ENCODE results near the gene PDE6D. TPM values are rescaled to one million over a fixed set of nuclear protein-coding genes. Genes with fewer than 3 reads are reported as not detected.
"Not testable (repeated sequence)": the region's sequence is repeated elsewhere in the genome, so short reads cannot be mapped to it uniquely, and the experiment has no call there.

PDE6D gene
- polyA plus RNA-seq, 5 donors: 23.1 to 28.8 (median 28.3) TPM

DNA sequence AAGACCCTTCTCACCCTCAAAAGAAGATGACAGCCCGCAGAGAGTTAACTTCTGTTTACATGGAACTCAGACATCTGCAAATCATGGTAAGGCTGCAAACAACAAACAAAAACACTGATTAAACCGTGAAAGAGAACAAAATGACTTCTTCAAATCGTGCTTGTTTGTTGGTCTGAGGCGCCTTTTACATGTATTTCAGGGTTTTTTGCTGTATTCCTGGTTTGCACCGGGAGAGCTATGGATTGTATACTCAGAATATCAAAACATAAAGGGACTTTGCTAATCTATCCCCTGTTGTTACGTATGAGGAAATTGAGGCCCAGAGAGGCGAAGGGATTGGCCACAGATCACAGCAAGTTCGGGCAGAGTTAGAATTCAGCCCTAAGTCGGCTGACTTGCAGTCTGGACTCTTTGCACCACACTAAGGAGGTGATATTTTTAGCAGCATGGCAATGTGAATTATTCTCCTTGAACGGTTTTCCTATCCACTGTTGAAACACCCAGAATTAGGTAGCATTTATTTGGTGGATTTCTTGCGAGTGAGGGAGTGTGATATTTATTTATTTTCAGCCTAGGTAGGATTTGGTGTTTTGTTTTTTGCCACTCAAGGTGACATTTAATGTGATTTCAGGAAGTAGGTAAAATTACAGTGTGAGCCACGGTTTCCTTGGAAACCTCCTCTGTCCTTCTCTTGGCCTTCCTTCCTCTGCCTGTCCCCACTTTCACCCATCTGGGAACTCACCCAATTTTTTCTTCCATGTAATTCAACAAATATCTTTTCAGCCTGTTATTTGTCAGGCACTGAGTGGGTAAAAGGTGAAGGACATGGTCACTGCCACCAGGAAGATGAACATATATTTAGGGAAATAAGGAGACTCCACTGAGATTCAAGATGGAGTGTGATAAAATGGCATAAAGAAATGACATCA lies 980 bp upstream of the PDE6D start:
- DNase-seq: peak; percentile 14 to 30

GRCh38 chr2:231780123-231780908 lies 766 bp downstream of the PDE6D start:
- DNase-seq: no peak

GRCh38 chr2:231769170-231770136 lies 11.6 kb downstream of the PDE6D start:
- no peak for DNase-seq

- DNase-seq: no peak
Measured at GRCh38 chr2:231765496-231765929, 15.6 kb downstream of the PDE6D start.

GRCh38 chr2:231764760-231765159 lies 16.3 kb downstream of the PDE6D start:
- DNase-seq: no peak

GRCh38 chr2:231764124-231764523 lies 17.0 kb downstream of the PDE6D start:
- no peak for DNase-seq

GRCh38 chr2:231761735-231762134 lies 19.3 kb downstream of the PDE6D start:
- DNase-seq: no peak

GRCh38 chr2:231752061-231752460 lies 29.0 kb downstream of the PDE6D start:
- DNase-seq: no peak

DNA sequence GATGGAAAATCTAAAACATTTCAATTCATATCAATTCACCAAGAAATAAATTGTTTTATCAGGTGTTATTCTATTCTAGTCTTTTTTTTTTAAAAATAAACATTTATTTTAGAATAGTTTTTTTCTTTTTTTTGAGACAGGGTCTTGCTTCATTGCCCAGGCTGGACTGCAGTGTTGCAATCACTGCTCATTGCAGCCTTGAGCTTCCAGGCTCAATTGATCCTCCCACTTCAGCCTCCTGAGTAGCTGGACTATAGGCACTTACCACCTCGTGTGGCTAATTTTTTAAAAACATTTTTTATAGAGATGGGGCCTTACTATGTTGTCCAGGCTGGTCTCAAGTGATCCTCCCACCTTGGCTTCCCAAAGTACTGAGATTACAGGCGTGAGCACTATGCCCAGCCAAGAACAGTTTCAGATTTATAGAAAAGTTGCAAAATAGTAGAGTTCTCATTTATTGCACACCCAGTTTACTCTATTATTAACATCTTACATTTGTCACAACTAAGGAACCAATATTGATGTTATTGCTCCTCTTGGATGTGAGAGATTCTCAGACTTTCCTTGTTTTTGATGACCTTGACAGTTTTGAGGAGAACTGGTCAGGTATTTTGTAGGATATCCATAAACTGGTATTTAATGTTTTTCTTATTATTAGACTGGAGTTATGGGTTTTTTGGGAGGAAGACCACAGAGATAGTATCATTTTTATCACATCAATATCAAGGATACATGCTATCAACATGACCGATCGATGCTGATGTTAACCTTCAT lies 29.9 kb downstream of the PDE6D start:
- no peak for DNase-seq

GRCh38 chr2:231749016-231749415 lies 32.1 kb downstream of the PDE6D start:
- DNase-seq: not testable (repeated sequence)

GRCh38 chr2:231748153-231748896 lies 32.8 kb downstream of the PDE6D start:
- DNase-seq: not testable (repeated sequence)

- no peak for DNase-seq
Measured at GRCh38 chr2:231745303-231746038, 35.6 kb downstream of the PDE6D start.

GRCh38 chr2:231743376-231744116 lies 37.5 kb downstream of the PDE6D start:
- no peak for DNase-seq

DNA sequence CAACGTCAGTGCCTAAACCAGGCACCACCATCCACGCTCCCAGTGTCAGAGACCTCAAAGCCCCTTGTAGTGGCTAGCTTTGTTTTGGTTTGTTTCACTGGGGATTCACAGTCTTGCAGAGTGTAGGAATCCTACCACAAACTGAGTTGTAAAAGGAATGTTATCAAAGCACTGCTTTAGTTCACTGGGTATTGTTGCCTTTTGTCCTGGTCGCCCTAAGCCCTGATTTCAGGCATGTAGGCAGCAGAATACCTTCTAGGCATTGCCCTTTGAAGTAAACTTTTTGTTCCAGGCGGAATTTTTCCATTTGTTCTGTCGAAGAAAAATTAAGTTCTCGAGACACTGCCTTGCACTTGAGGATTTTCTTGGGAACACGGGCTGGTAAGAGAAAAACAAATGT lies 43.3 kb downstream of the PDE6D start:
- no peak for DNase-seq

DNA sequence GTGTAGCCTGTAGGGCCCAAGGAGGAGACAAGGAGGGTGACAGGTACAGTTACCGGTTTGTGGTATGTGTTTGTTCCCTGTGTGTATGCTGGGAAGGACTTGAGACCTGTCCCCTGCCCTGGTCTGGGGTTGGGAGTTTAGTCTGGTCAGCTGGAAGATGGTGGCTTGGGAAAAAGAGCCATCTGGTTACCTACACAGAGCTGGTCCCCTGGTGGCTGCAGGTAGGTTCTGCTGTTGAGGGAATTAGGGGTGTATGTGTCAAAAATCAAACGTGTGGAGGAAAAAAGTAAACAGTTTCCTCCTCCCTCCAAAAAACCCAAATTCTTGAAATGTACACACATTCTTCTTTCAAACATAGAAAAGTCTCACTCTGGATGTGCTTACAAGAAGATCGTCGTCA lies 48.5 kb downstream of the PDE6D start:
- DNase-seq: no peak

DNA sequence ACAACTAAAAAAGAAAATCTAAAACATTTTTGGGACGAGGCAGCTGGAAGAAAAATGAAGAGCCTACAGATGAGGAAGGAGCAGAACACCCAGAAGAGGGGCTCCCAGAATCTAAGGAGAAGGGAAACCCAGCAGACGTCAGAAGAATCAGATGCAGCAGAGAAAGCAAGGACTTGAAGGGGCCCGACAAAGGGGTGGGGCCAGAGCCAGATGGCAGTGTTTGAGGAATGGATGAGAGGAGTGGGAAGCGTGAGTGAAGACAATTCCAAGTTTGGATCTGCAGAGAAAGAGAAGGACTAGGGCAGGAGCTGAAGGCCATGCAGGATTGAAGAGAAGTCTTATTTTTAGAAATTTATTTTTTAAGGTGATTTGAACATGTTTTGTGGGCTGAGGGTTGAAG lies 53.5 kb downstream of the PDE6D start:
- DNase-seq: no peak

GRCh38 chr2:231726276-231726675 lies 54.8 kb downstream of the PDE6D start:
- DNase-seq: no peak

DNA sequence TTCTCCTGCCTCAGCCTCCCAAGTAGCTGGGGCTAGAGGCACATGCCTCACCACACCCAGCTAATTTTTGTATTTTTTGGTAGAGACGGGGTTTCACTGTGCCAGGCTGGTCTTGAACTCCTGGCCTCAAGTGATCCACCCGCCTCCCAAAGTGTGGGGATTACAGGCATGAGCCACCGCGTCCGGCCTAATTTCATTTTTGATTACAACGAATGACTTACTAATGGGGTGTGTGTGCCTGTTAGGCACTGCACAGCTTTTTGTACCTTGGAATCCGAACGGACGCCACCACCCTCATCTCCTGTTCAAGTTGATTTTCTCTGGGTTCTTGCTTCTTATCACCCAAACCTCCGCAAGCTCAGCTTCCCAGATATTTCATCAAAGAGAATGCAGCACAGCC lies 55.6 kb downstream of the PDE6D start:
- DNase-seq: no peak
